ENCODE results near the gene FAM216A. TPM values are rescaled to one million over a fixed set of nuclear protein-coding genes. Genes with fewer than 3 reads are reported as not detected.
A peak's percentile ranks its signal among the peaks of the same experiment; 100 is the strongest.

Gene FAM216A
- total RNA-seq, 2 experiments from 2014 or later, result 5.5 to 7.4 TPM

GRCh38 chr12:110498984-110499706 is 30.5 kb downstream of the FAM216A start:
- H3K9me3 Mint-ChIP-seq, result no peaks in the 10 kb centered on the region
- peaks cover 35% of the 10 kb centered on the region for H3K36me3 Mint-ChIP-seq (ENCODE audit: low read depth)
- H3K9me3 ChIP-seq (ENCODE audit: control insufficient read depth in 1 of 2, insufficient read depth in 1 of 2, low read length in 2 of 2), result no peaks in the 10 kb centered on the region
- H3K4me3 Mint-ChIP-seq, result peak overlapping the region; percentile 81
- POLR2A ChIA-PET, result interaction anchor here (0.6 to 3.8 kb wide), 3 partner anchors 31 to 49 kb away, joined by 3 to 115 read pairs (median 3); partner anchors contain the start of genes ARPC3, FAM216A and GPN3
- H3K4me3 ChIP-seq (ENCODE audit: low read length), result no peak overlapping the region
- CTCF ChIA-PET, result interaction anchor here (0.7 to 6.2 kb wide), 6 partner anchors 30 to 389 kb away, joined by 3 to 48 read pairs (median 9); partner anchors contain the start of genes ARPC3, FAM216A and GPN3
- no peaks in the 10 kb centered on the region for H3K27me3 Mint-ChIP-seq
- intact Hi-C loops (cut with DNase I, micrococcal nuclease), result no loop called here
- TF ChIP-seq CTCF (IDR thresholded peaks at IDR 0.05), result no peak
- H3K4me1 Mint-ChIP-seq (ENCODE audit: low read depth), result peaks cover 39% of the 10 kb centered on the region
- peaks cover 24% of the 10 kb centered on the region for H3K36me3 ChIP-seq (ENCODE audit: insufficient read depth, low read length)
- H3K4me1 ChIP-seq (ENCODE audit: insufficient read depth, low read length), result peaks cover 24% of the 10 kb centered on the region
- no peaks in the 10 kb centered on the region for H3K27me3 ChIP-seq (ENCODE audit: control insufficient read depth in 1 of 2, insufficient read depth in 2 of 2, low read length in 2 of 2)
- peak overlapping the region; percentile 90 for H3K27ac Mint-ChIP-seq
- H3K27ac ChIP-seq (ENCODE audit: low read depth in 1 of 2, low read length in 2 of 2), result no peak overlapping the region
- DNase-seq (peak in 2 of 14 experiments; percentile 12 to 14), ATAC-seq (ENCODE audit: poor library complexity) (no peak)

- Mint-ChIP-seq H3K9me3 (no peaks in the 10 kb centered on the region), H3K36me3 (ENCODE audit: low read depth) (peaks cover 18% of the 10 kb centered on the region), H3K27me3 (no peaks in the 10 kb centered on the region), H3K27ac (peak overlapping the region; percentile 90), H3K4me3 (peak overlapping the region; percentile 98), H3K4me1 (ENCODE audit: low read depth) (peaks cover 39% of the 10 kb centered on the region)
- peak overlapping the region; percentile 96 for H3K4me3 ChIP-seq (ENCODE audit: low read length)
- H3K27me3 ChIP-seq (ENCODE audit: control insufficient read depth in 1 of 2, insufficient read depth in 2 of 2, low read length in 2 of 2), result no peaks in the 10 kb centered on the region
- DNase-seq, result peak in 8 of 14 experiments; percentile 0 to 58 (median 8)
- H3K4me1 ChIP-seq (ENCODE audit: insufficient read depth, low read length), result peaks cover 24% of the 10 kb centered on the region
- H3K9me3 ChIP-seq (ENCODE audit: control insufficient read depth in 1 of 2, insufficient read depth in 1 of 2, low read length in 2 of 2), result no peaks in the 10 kb centered on the region
- CTCF ChIA-PET, result interaction anchor here (0.9 to 6.2 kb wide), 3 partner anchors 33 to 70 kb away, joined by 3 to 48 read pairs (median 24); partner anchors contain the start of genes ARPC3, FAM216A and GPN3
- POLR2A ChIA-PET, result interaction anchor here (0.7 to 3.8 kb wide), 9 partner anchors 17 to 240 kb away, joined by 3 to 115 read pairs (median 5); partner anchors contain the start of genes ARPC3, FAM216A and GPN3
- TF ChIP-seq CTCF (IDR thresholded peaks at IDR 0.05), result no peak
- peak; percentile 4 for ATAC-seq (ENCODE audit: poor library complexity)
- H3K36me3 ChIP-seq (ENCODE audit: insufficient read depth, low read length), result peaks cover 4% of the 10 kb centered on the region
- intact Hi-C loops (cut with DNase I, micrococcal nuclease), result loop anchor here (2.0 to 5.0 kb wide), 3 partner anchors 33 to 236 kb away; partner anchors contain the start of genes PPTC7 (in 2 of the 2), FAM216A (in 1 of the 2) and GPN3 (in 1 of the 2)
- peak overlapping the region; percentile 90 to 93 for H3K27ac ChIP-seq (ENCODE audit: low read depth in 1 of 2, low read length in 2 of 2)
These were observed 32.7 kb downstream of the FAM216A start for GRCh38 chr12:110501399-110501751.

- no peaks in the 10 kb centered on the region for H3K9me3 Mint-ChIP-seq
- H3K4me3 Mint-ChIP-seq, result peak within 1 kb of the TSS; percentile 98
- Histone ChIP-seq H3K4me1 (ENCODE audit: insufficient read depth, low read length) (peaks cover 24% of the 10 kb centered on the region), H3K4me3 (ENCODE audit: low read length) (peak within 1 kb of the TSS; percentile 96), H3K27ac (ENCODE audit: low read depth in 1 of 2, low read length in 2 of 2) (peak within 1 kb of the TSS; percentile 90 to 93), H3K36me3 (ENCODE audit: insufficient read depth, low read length) (no peaks in the 10 kb centered on the region), H3K27me3 (ENCODE audit: control insufficient read depth in 1 of 2, insufficient read depth in 2 of 2, low read length in 2 of 2) (no peaks in the 10 kb centered on the region), H3K9me3 (ENCODE audit: control insufficient read depth in 1 of 2, insufficient read depth in 1 of 2, low read length in 2 of 2) (no peaks in the 10 kb centered on the region)
- H3K36me3 Mint-ChIP-seq (ENCODE audit: low read depth), result peaks cover 12% of the 10 kb centered on the region
- TF ChIP-seq CTCF (IDR thresholded peaks at IDR 0.05), result no peak
- CTCF ChIA-PET, result interaction anchor here (0.9 to 6.2 kb wide), 4 partner anchors 33 to 83 kb away, joined by 3 to 48 read pairs (median 14); partner anchors contain the start of genes ARPC3, FAM216A and GPN3
- no peaks in the 10 kb centered on the region for H3K27me3 Mint-ChIP-seq
- H3K4me1 Mint-ChIP-seq (ENCODE audit: low read depth), result peaks cover 39% of the 10 kb centered on the region
- peak within 1 kb of the TSS; percentile 90 for H3K27ac Mint-ChIP-seq
- peak; percentile 97 to 100 (median 98) for DNase-seq
- intact Hi-C loops (cut with DNase I, micrococcal nuclease), result loop anchor here (1.0 to 5.0 kb wide), 6 partner anchors 33 to 235 kb away; partner anchors contain the start of genes ARPC3 (in 2 of the 2), FAM216A (in 2 of the 2), GPN3 (in 2 of the 2) and PPTC7 (in 2 of the 2)
- ATAC-seq (ENCODE audit: poor library complexity), result peak; percentile 92
- POLR2A ChIA-PET, result interaction anchor here (0.5 to 3.8 kb wide), 25 partner anchors 8 to 423 kb away, joined by 3 to 115 read pairs (median 5); partner anchors contain the start of genes ARPC3, FAM216A, GPN3 and TCTN1
These were observed 33.4 kb downstream of the FAM216A start, which contains the start of the genes RAD9B and VPS29 for GRCh38 chr12:110501752-110502738. Gene RAD9B (plus strand): TSS chr12:110502331. CDS start chr12:110502338, 7 bp downstream. Gene VPS29 (minus strand): TSS chr12:110502111. CDS start chr12:110502051, 60 bp downstream.

All from CD4-positive, alpha-beta T cell (primary cell).